Measurements from ENCODE around the gene ZCCHC10. TPM values are rescaled to one million over a fixed set of nuclear protein-coding genes. Genes with fewer than 3 reads are reported as not detected.
"Not testable (repeated sequence)": the region's sequence is repeated elsewhere in the genome, so short reads cannot be mapped to it uniquely, and the experiment has no call there.

Gene ZCCHC10
- total and polyA plus RNA-seq, 2 of the 4 experiments (the other 2 are of a cell fraction) = 4.1 to 20.4 TPM

DNA sequence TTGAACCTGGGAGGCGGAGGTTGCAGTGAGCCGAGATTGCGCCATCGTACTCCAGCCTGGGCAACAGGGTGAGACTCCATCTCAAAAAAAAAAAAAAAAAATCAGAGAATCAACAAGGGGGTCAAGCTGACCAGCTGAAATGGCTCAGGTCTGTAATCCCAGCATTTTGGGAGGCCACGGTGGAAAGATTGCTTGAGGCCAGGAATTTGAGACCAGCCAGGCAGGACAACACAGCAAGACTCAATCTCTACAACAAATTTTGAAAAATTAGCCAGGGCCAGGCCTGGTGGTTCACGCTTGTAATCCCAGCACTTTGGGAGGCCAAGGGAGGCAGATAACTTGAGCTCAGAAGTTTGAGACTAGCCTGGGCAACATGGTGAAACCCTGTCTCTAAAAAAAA, 17.9 kb downstream of the ZCCHC10 start:
- intact Hi-C loops (cut with micrococcal nuclease); H3K27me3 ChIP-seq (ENCODE audit: control insufficient read depth, insufficient read depth, low read length); H3K4ac ChIP-seq (ENCODE audit: low read depth, low read length); H3K27ac ChIP-seq (ENCODE audit: insufficient read depth, low read length); H2AFZ ChIP-seq (replicated peaks; ENCODE audit: low read length, poor library complexity); H4K20me1 ChIP-seq (ENCODE audit: insufficient read depth, low read length); H2BK15ac ChIP-seq (ENCODE audit: low read depth, low read length); H4K91ac ChIP-seq (ENCODE audit: insufficient read depth, low read depth, low read length); H2AK9ac ChIP-seq (replicated peaks; ENCODE audit: low read depth, low read length, poor library complexity); H2AK5ac ChIP-seq (ENCODE audit: low read depth, low read length); H3K79me1 ChIP-seq (ENCODE audit: low read depth in 1 of 2, low read length in 2 of 2); H3K4me2 ChIP-seq (ENCODE audit: low read depth, low read length); POLR2A ChIA-PET (ENCODE audit: unreplicated experiment); in situ Hi-C loops (cut with MboI; ENCODE audit: low sequenced_read_pairs); H3K4me3 ChIP-seq (ENCODE audit: insufficient read depth, low read depth, low read length); H4K8ac ChIP-seq (ENCODE audit: low read depth in 2 of 2, low read length in 2 of 2); H2BK5ac ChIP-seq (ENCODE audit: low read depth, low read length, poor library complexity, severe bottlenecking); H2BK120ac ChIP-seq (ENCODE audit: low read depth, low read length); H4K5ac ChIP-seq (ENCODE audit: low read depth, low read length); H3K9ac ChIP-seq (ENCODE audit: low read depth, low read length); H3K56ac ChIP-seq (ENCODE audit: extremely low read depth, insufficient read depth, low read length); dilution Hi-C loops (cut with HindIII; ENCODE audit: low sequenced_read_pairs, unreplicated experiment); H3K9me1 ChIP-seq (ENCODE audit: insufficient read depth, low read length); H3K9me3 ChIP-seq (ENCODE audit: control insufficient read depth, insufficient read depth, low read length); H3K36me3 ChIP-seq (ENCODE audit: control insufficient read depth, insufficient read depth, low read length); CTCF ChIA-PET; H3K23ac ChIP-seq (ENCODE audit: low read depth, low read length); H3K18ac ChIP-seq (ENCODE audit: low read depth, low read length); DNase-seq; H2BK20ac ChIP-seq (ENCODE audit: low read depth, low read length); H3K4me1 ChIP-seq (ENCODE audit: control insufficient read depth, insufficient read depth, low read length); H3K14ac ChIP-seq (replicated peaks; ENCODE audit: low read depth, low read length); ATAC-seq (ENCODE audit: low read depth); BruUV-seq (replicated peaks): not testable (repeated sequence)
- WGBS, 2 experiments (ENCODE audit: extremely low coverage in 2 of 2, insufficient read length in 1 of 2) = 100% methylated on average over 2 of the region's 6 CpGs; no CpG with 5 or more reads in 1 of the 2 experiments
